Thyroid gland (tissue), 4 donors: ENCODE data around the gene EGR1. TPM values are rescaled to one million over a fixed set of nuclear protein-coding genes. Genes with fewer than 3 reads are reported as not detected.

Experiments
- DNase-seq, 2 donors: peaks; one replicate each; pipeline ENCODE4 v3.0.0-alpha.2; 2019
- H3K27ac ChIP-seq, 3 donors: fragments of 200-600 bp; sonication (generic); 1 replicate in 2 of 3; 2 replicates in 1 of 3; pipeline ENCODE4 v1.5.1; 2016 to 2019; ENCODE audit warnings: mild to moderate bottlenecking in 1 of 3, moderate library complexity in 1 of 3
- H3K27me3 ChIP-seq: fragments of 200-600 bp; sonication (generic); one replicate; pipeline ENCODE4 v1.5.1; 2019
- H3K36me3 ChIP-seq, 2 donors: fragments of 200-600 bp; sonication (generic); one replicate each; pipeline ENCODE4 v1.5.1; 2016 to 2019
- H3K4me1 ChIP-seq, 2 donors: fragments of 200-600 bp; sonication (generic); one replicate each; pipeline ENCODE4 v1.5.1; 2017 to 2019
- H3K4me3 ChIP-seq, 3 donors: fragments of 200-600 bp; sonication (generic); replicated peaks in 1 of 3; 1 replicate in 2 of 3; 2 replicates in 1 of 3; pipeline ENCODE4 v1.5.1; 2016; ENCODE audit warnings: mild to moderate bottlenecking in 1 of 3
- H3K9me3 ChIP-seq: fragments of 200-600 bp; sonication (generic); one replicate; pipeline ENCODE4 v1.5.1; 2017
- CTCF ChIP-seq, 6 experiments: fragments of 200-600 bp in 3 of 6; fragments of 450-650 bp in 3 of 6; sonication (generic) in 3 of 6; IDR thresholded peaks; one replicate each; pipeline ENCODE4 v1.5.1; 2016 to 2019; ENCODE audit warnings: antibody characterized with exemption in 6 of 6, mild to moderate bottlenecking in 2 of 6, inconsistent platforms in 1 of 6, moderate library complexity in 1 of 6
- POLR2A ChIP-seq, 2 donors: fragments of 450-650 bp; IDR thresholded peaks; one replicate each; pipeline ENCODE4 v1.6.1; 2017; ENCODE audit warnings: antibody characterized with exemption in 2 of 2, mild to moderate bottlenecking in 2 of 2, moderate library complexity in 1 of 2
- WGBS, 2 donors: methylation state at CpG; one replicate each; pipeline ENCODE4 v1.1.5; 2017; 5-methylcytosine and 5-hydroxymethylcytosine counted together
- intact Hi-C: fragments of 100-400 bp; cut with DNase I; formaldehyde crosslinking; loops from one replicate; pipeline ENCODE4 v1.15.1; 2023
- total RNA-seq, 4 donors: library from RNA; depleted of rRNA; stranded (reverse); fragments of >200 nt; gene quantifications; one replicate each; pipeline ENCODE4 v1.2.3, GENCODE V29; 2016

The EGR1 gene
- 10 to 100 TPM in 3 of 4 donors, 1 to 10 TPM in 1; 5.1 to 72.3 (median 15.3) TPM for total RNA-seq

DNA sequence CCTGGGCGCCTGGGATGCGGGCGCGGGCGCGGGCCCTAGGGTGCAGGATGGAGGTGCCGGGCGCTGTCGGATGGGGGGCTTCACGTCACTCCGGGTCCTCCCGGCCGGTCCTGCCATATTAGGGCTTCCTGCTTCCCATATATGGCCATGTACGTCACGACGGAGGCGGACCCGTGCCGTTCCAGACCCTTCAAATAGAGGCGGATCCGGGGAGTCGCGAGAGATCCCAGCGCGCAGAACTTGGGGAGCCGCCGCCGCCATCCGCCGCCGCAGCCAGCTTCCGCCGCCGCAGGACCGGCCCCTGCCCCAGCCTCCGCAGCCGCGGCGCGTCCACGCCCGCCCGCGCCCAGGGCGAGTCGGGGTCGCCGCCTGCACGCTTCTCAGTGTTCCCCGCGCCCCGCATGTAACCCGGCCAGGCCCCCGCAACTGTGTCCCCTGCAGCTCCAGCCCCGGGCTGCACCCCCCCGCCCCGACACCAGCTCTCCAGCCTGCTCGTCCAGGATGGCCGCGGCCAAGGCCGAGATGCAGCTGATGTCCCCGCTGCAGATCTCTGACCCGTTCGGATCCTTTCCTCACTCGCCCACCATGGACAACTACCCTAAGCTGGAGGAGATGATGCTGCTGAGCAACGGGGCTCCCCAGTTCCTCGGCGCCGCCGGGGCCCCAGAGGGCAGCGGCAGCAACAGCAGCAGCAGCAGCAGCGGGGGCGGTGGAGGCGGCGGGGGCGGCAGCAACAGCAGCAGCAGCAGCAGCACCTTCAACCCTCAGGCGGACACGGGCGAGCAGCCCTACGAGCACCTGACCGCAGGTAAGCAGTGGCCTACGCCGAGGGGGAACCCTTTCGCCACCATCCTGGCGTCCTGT lies at the start of gene EGR1:
Gene EGR1 (plus strand): TSS at position 219 of the 864 bp plus-strand sequence. CDS start 283 bp downstream, at position 502.
- intact Hi-C loops, result no loop called here
- Histone ChIP-seq H3K4me3 (peak within 1 kb of the TSS; percentile 48 to 91 (median 64)), H3K27me3 (no peaks in the 10 kb centered on the region), H3K36me3 (peaks cover 0 to 15% of the 10 kb centered on the region in 2 donors), H3K9me3 (no peaks in the 10 kb centered on the region), H3K4me1 (peaks cover 11 to 35% of the 10 kb centered on the region in 2 donors), H3K27ac (peak within 1 kb of the TSS; percentile 97 to 98 (median 97))
- peak; percentile 93 to 94 for DNase-seq
- 3% methylated on average over 7 to 10 of the region's 85 CpGs for WGBS, 2 donors
- peak; percentile 99 to 100 for TF ChIP-seq POLR2A (IDR thresholded peaks at IDR 0.05)
- peak in 3 of 6 experiments; percentile 9 to 12 (median 9) for TF ChIP-seq CTCF (IDR thresholded peaks at IDR 0.05)

DNA sequence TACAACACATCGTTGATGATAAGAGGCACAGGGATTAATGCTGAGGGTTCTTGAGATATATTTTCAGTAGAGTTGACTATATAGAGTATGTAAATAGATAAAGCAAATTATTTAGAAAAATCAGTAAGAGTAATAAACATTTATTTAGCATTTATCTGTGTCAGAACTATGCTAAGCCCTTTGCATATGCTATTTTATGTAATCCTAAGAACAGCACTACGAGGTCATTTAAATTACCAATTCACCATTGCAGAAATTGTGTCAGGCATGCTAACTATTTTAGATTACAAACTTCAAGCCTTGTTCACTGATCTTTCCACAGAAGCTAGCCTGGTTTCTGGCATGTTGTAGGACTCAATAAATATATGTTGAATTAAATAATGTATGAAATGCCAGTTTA lies 46.8 kb upstream of the EGR1 start:
- Histone ChIP-seq H3K27me3 (no peaks in the 10 kb centered on the region), H3K4me3 (no peak overlapping the region), H3K4me1 (no peaks in the 10 kb centered on the region), H3K27ac (no peak overlapping the region), H3K9me3 (no peaks in the 10 kb centered on the region), H3K36me3 (peaks cover 72 to 75% of the 10 kb centered on the region in 2 donors)
- intact Hi-C loops, result no loop called here
- 84 to 87% methylated on average over 2 of the region's 2 CpGs for WGBS, 2 donors
- no peak for DNase-seq
- no peak for TF ChIP-seq CTCF (IDR thresholded peaks at IDR 0.05)
- no peak for TF ChIP-seq POLR2A (IDR thresholded peaks at IDR 0.05)

- no peaks in the 10 kb centered on the region for H3K4me1 ChIP-seq
- no peak overlapping the region for H3K4me3 ChIP-seq
- peaks cover 75 to 77% of the 10 kb centered on the region in 2 donors for H3K36me3 ChIP-seq
- WGBS, 2 donors, result 67 to 83% methylated on average over 1 of the region's 1 CpG
- intact Hi-C loops, result no loop called here
- no peak overlapping the region for H3K27ac ChIP-seq
- TF ChIP-seq CTCF (IDR thresholded peaks at IDR 0.05), result no peak
- TF ChIP-seq POLR2A (IDR thresholded peaks at IDR 0.05), result no peak
- DNase-seq, result no peak
- no peaks in the 10 kb centered on the region for H3K27me3 ChIP-seq
- no peaks in the 10 kb centered on the region for H3K9me3 ChIP-seq
Observed at GRCh38 chr5:138425079-138425478, 40.2 kb upstream of the EGR1 start.

GRCh38 chr5:138435943-138436342 lies 29.3 kb upstream of the EGR1 start:
- Histone ChIP-seq H3K4me1 (peaks cover 0 to 15% of the 10 kb centered on the region in 2 donors), H3K4me3 (no peak overlapping the region), H3K27ac (no peak overlapping the region), H3K9me3 (no peaks in the 10 kb centered on the region), H3K27me3 (no peaks in the 10 kb centered on the region), H3K36me3 (peaks cover 47 to 55% of the 10 kb centered on the region in 2 donors)
- 89 to 94% methylated on average over 5 of the region's 5 CpGs for WGBS, 2 donors
- TF ChIP-seq CTCF (IDR thresholded peaks at IDR 0.05) (no peak), POLR2A (IDR thresholded peaks at IDR 0.05) (no peak)
- intact Hi-C loops, result no loop called here
- no peak for DNase-seq
